Psoas muscle (tissue), 8 donors: ENCODE results near the gene ASB18. TPM values are rescaled to one million over a fixed set of nuclear protein-coding genes. Genes with fewer than 3 reads are reported as not detected.

ENCODE experiments used
- ATAC-seq, 4 donors: fragments of 200-7000 bp; cut with Tn5 transposase; one replicate each; pipeline ENCODE4 v1.9.1; 2020; ENCODE audit warnings: moderate library complexity in 3 of 4, mild to moderate bottlenecking in 2 of 4
- DNase-seq, 2 donors: peaks; one replicate each; pipeline ENCODE4 v3.0.0-alpha.2; 2020
- H3K27ac ChIP-seq: fragments of 200-600 bp; one replicate; pipeline ENCODE4 v1.8.0; 2022
- H3K27me3 ChIP-seq, 3 donors: fragments of 200-600 bp in 1 of 3; one replicate each; pipeline versions ENCODE4 v1.6.1 to v1.8.0; 2013 to 2022; ENCODE audit warnings: low read length in 2 of 3, mild to moderate bottlenecking in 2 of 3, moderate library complexity in 1 of 3; ENCODE audit not compliant: insufficient read depth in 3 of 3
- H3K36me3 ChIP-seq, 2 donors: fragments of 200-600 bp in 1 of 2; one replicate each; pipeline versions ENCODE4 v1.6.1 to v1.8.0; 2013 to 2022; ENCODE audit warnings: low read depth in 1 of 2, mild to moderate bottlenecking in 1 of 2, moderate library complexity in 1 of 2; ENCODE audit not compliant: insufficient read depth in 1 of 2
- H3K4me1 ChIP-seq: fragments of 200-600 bp; one replicate; pipeline ENCODE4 v1.8.0; 2022
- H3K4me3 ChIP-seq: fragments of 200-600 bp; one replicate; pipeline ENCODE4 v1.8.0; 2022; ENCODE audit warnings: mild to moderate bottlenecking
- H3K9me3 ChIP-seq: fragments of 200-600 bp; one replicate; pipeline ENCODE4 v1.8.0; 2022
- CTCF ChIP-seq: fragments of 200-600 bp; IDR thresholded peaks from one replicate; pipeline ENCODE4 v1.8.0; 2022; ENCODE audit warnings: antibody characterized with exemption
- WGBS, 3 donors: extraction: QIAGEN DNeasy Blood & Tissue Kit; methylation state at CpG; one replicate each; pipeline versions ENCODE4 v1.1.6 to v1.1.7; 2013; 5-methylcytosine and 5-hydroxymethylcytosine counted together
- intact Hi-C, 2 donors: fragments of 100-400 bp; cut with DNase I; formaldehyde crosslinking; loops; one replicate each; pipeline versions ENCODE4 v1.11.0 to v1.14.2; 2022
- polyA plus RNA-seq, 3 donors: library from polyadenylated mRNA; stranded (reverse); fragments of 200-250 nt; gene quantifications; one replicate each; pipeline ENCODE4 v1.2.3, GENCODE V29; 2013
- total RNA-seq, 4 donors: library from RNA; stranded (reverse); fragmentation: NEBNext Ultra II Directional in 2 of 4; extraction: Animal tissue kit (Norgen Biotek cat#: 25700) in 2 of 4; gene quantifications; one replicate each; pipeline versions ENCODE4 v1.2.1 to v1.2.4, GENCODE V29; 2021 to 2023
- donor health status: healthy with polysubstance abuse.
- donor health status: DM: no; HTN: no; CAD: no; lungs with moderate emphysema.
- donor health status: Bipolar disorder and iron deficiency.
- donor health status: healthy.
- donor health status: DM: yes; HTN: yes; CAD: no.
- donor health status: DM: no; HTN: no; CAD: no.
- donor health status: DM: no; HTN: no; CAD: no.
- donor health status: DM: yes; HTN: yes; CAD: no.

ASB18 gene
- total and polyA plus RNA-seq, 7 donors = 0.04 to 9.3 (median 1.1) TPM

- no peak for TF ChIP-seq CTCF
- H3K9me3 ChIP-seq = peaks cover 6% of the 10 kb centered on the region
- DNase-seq (no peak), ATAC-seq (no peak)
- no peaks in the 10 kb centered on the region for H3K36me3 ChIP-seq
- peaks cover 5% of the 10 kb centered on the region for H3K4me1 ChIP-seq
- WGBS, 3 donors = 83 to 91% (median 86%) methylated on average over 12 of the region's 12 CpGs
- H3K4me3 ChIP-seq = no peak overlapping the region
- H3K27me3 ChIP-seq = no peaks in the 10 kb centered on the region
- no peak overlapping the region for H3K27ac ChIP-seq
- intact Hi-C loops = loop anchor here in 1 of 2 donors (10.0 kb wide), 1 partner anchor 133 kb away; no protein-coding TSS in a partner anchor
These were observed 43.4 kb upstream of the ASB18 start for GRCh38 chr2:236307641-236308040.

GRCh38 chr2:236306825-236307540 lies 42.8 kb upstream of the ASB18 start:
- WGBS, 3 donors = 79 to 87% (median 80%) methylated on average over 13 of the region's 13 CpGs
- TF ChIP-seq CTCF = no peak
- intact Hi-C loops = loop anchor here in 1 of 2 donors (10.0 kb wide), 1 partner anchor 132 kb away; no protein-coding TSS in a partner anchor
- Histone ChIP-seq H3K4me1 (peaks cover 11% of the 10 kb centered on the region), H3K27me3 (no peaks in the 10 kb centered on the region), H3K36me3 (no peaks in the 10 kb centered on the region), H3K27ac (no peak overlapping the region), H3K4me3 (no peak overlapping the region), H3K9me3 (no peaks in the 10 kb centered on the region)
- ATAC-seq = no peak
- no peak for DNase-seq

- no peaks in the 10 kb centered on the region for H3K9me3 ChIP-seq
- no peaks in the 10 kb centered on the region for H3K27me3 ChIP-seq
- no peak for TF ChIP-seq CTCF
These were observed 41.9 kb upstream of the ASB18 start for GRCh38 chr2:236305964-236306605.

GRCh38 chr2:236305531-236305930 lies 41.3 kb upstream of the ASB18 start:
- Histone ChIP-seq H3K4me1 (peaks cover 20% of the 10 kb centered on the region), H3K36me3 (no peaks in the 10 kb centered on the region), H3K27ac (no peak overlapping the region), H3K9me3 (no peaks in the 10 kb centered on the region), H3K27me3 (no peaks in the 10 kb centered on the region), H3K4me3 (no peak overlapping the region)
- intact Hi-C loops = loop anchor here in 1 of 2 donors (10.0 kb wide), 1 partner anchor 131 kb away; no protein-coding TSS in a partner anchor
- WGBS, 3 donors = 88 to 90% (median 89%) methylated on average over 10 of the region's 10 CpGs
- ATAC-seq = no peak
- no peak for TF ChIP-seq CTCF
- no peak for DNase-seq

More at GRCh38 chr2:236305964-236306605, 41.9 kb upstream of the ASB18 start:
- DNase-seq (no peak), ATAC-seq (no peak)
- 74 to 76% (median 75%) methylated on average over 6 of the region's 6 CpGs for WGBS, 3 donors
- Histone ChIP-seq H3K4me3 (no peak overlapping the region), H3K4me1 (peaks cover 20% of the 10 kb centered on the region), H3K27ac (no peak overlapping the region), H3K36me3 (no peaks in the 10 kb centered on the region)
- intact Hi-C loops = loop anchor here in 1 of 2 donors (10.0 kb wide), 1 partner anchor 131 kb away; no protein-coding TSS in a partner anchor
